GM19395 (cell line): Measurements from ENCODE around the gene TAS2R39.
"Not testable (repeated sequence)": the region's sequence is repeated elsewhere in the genome, so short reads cannot be mapped to it uniquely, and the experiment has no call there.

Experiments used
- ATAC-seq: cut with Tn5 transposase; IDR thresholded peaks from one replicate; pipeline ENCODE4 v1.9.1; 2021; ENCODE audit warnings: mild to moderate bottlenecking, moderate library complexity; ENCODE audit not compliant: unreplicated experiment

The TAS2R39 gene

GRCh38 chr7:143183024-143183423 is at the start of gene TAS2R39:
TAS2R39 (plus strand) TSS chr7:143183419; CDS start chr7:143183419, 0 bp downstream.
- no peak for ATAC-seq

GRCh38 chr7:143147070-143147469 is 36.1 kb upstream of the TAS2R39 start:
- no peak for ATAC-seq

- no peak for ATAC-seq
Measured at GRCh38 chr7:143148050-143148449, 35.2 kb upstream of the TAS2R39 start.

GRCh38 chr7:143148651-143149050 is 34.6 kb upstream of the TAS2R39 start:
- no peak for ATAC-seq

- ATAC-seq, result not testable (repeated sequence)
Measured at GRCh38 chr7:143150696-143151095, 32.5 kb upstream of the TAS2R39 start.

GRCh38 chr7:143158617-143159016 is 24.6 kb upstream of the TAS2R39 start:
- ATAC-seq, result not testable (repeated sequence)

- ATAC-seq, result no peak
Measured at GRCh38 chr7:143171697-143172096, 11.5 kb upstream of the TAS2R39 start.

- ATAC-seq, result no peak
Measured at GRCh38 chr7:143172354-143172753, 10.9 kb upstream of the TAS2R39 start.

GRCh38 chr7:143176128-143176527 is 7.1 kb upstream of the TAS2R39 start:
- no peak for ATAC-seq

GRCh38 chr7:143177374-143178119 is 5.7 kb upstream of the TAS2R39 start:
- ATAC-seq, result no peak

- not testable (repeated sequence) for ATAC-seq
Measured at GRCh38 chr7:143180771-143181170, 2.4 kb upstream of the TAS2R39 start.

- no peak for ATAC-seq
Measured at GRCh38 chr7:143181349-143181748, 1.9 kb upstream of the TAS2R39 start.

GRCh38 chr7:143185551-143185950 is 2.3 kb downstream of the TAS2R39 start:
- no peak for ATAC-seq

GRCh38 chr7:143188994-143189393 is 5.8 kb downstream of the TAS2R39 start:
- ATAC-seq, result no peak

GRCh38 chr7:143193880-143194279 is 10.7 kb downstream of the TAS2R39 start:
- ATAC-seq, result no peak

GRCh38 chr7:143199040-143199439 is 15.8 kb downstream of the TAS2R39 start:
- ATAC-seq, result no peak

GRCh38 chr7:143202161-143202560 is 18.9 kb downstream of the TAS2R39 start:
- no peak for ATAC-seq

GRCh38 chr7:143203386-143203785 is 20.2 kb downstream of the TAS2R39 start:
- ATAC-seq, result no peak

- ATAC-seq, result peak; percentile 92
Measured at GRCh38 chr7:143205560-143206293, 22.5 kb downstream of the TAS2R39 start.

GRCh38 chr7:143210541-143210940 is 27.3 kb downstream of the TAS2R39 start:
- ATAC-seq, result no peak

GRCh38 chr7:143213478-143213877 is 30.3 kb downstream of the TAS2R39 start:
- not testable (repeated sequence) for ATAC-seq
